AG10803 (cell line): Measurements from ENCODE around the gene HEPACAM2.

ENCODE experiments used
- DNase-seq: peaks from one replicate; pipeline ENCODE4 v3.0.0; 2010; ENCODE audit warnings: low read depth
- H3K4me3 ChIP-seq: 2 replicates; pipeline ENCODE4 v1.5.1; 2011; ENCODE audit warnings: mild to moderate bottlenecking, low read length, control low read depth
- CTCF ChIP-seq: conservative IDR thresholded peaks from 2 replicates; pipeline ENCODE4 v1.5.1; 2011; ENCODE audit warnings: mild to moderate bottlenecking, low read length, control low read depth, inconsistent platforms

The HEPACAM2 gene

GRCh38 chr7:93242106-93242505, 15.8 kb upstream of the HEPACAM2 start:
- no peak for DNase-seq
- no peak for TF ChIP-seq CTCF
- H3K4me3 ChIP-seq, result no peak overlapping the region

- no peak for TF ChIP-seq CTCF
- DNase-seq, result no peak
- no peak overlapping the region for H3K4me3 ChIP-seq
Measured at GRCh38 chr7:93239824-93240223, 13.6 kb upstream of the HEPACAM2 start.

- H3K4me3 ChIP-seq, result no peak overlapping the region
- no peak for DNase-seq
- no peak for TF ChIP-seq CTCF
Measured at GRCh38 chr7:93238748-93239147, 12.5 kb upstream of the HEPACAM2 start.

- DNase-seq, result no peak
- no peak overlapping the region for H3K4me3 ChIP-seq
- no peak for TF ChIP-seq CTCF
Measured at GRCh38 chr7:93238131-93238530, 11.9 kb upstream of the HEPACAM2 start.

GRCh38 chr7:93235541-93235940, 9.3 kb upstream of the HEPACAM2 start:
- H3K4me3 ChIP-seq, result no peak overlapping the region
- DNase-seq, result no peak
- TF ChIP-seq CTCF, result no peak

- H3K4me3 ChIP-seq, result peak overlapping the region; percentile 95
- no peak for DNase-seq
- no peak for TF ChIP-seq CTCF
Measured at GRCh38 chr7:93232673-93233018, 6.4 kb upstream of the HEPACAM2 start.

GRCh38 chr7:93231799-93232672, 5.8 kb upstream of the HEPACAM2 start, which contains the start of gene VPS50:
Gene VPS50, plus strand, starts transcription at chr7:93232366. Its CDS starts 102 bp downstream, at chr7:93232468.
- DNase-seq, result peak; percentile 94
- TF ChIP-seq CTCF, result no peak
- H3K4me3 ChIP-seq, result peak within 1 kb of the TSS; percentile 95
